Measurements from ENCODE around the gene POU3F1.
"Not testable (repeated sequence)": the region's sequence is repeated elsewhere in the genome, so short reads cannot be mapped to it uniquely, and the experiment has no call there.

Gene POU3F1

DNA sequence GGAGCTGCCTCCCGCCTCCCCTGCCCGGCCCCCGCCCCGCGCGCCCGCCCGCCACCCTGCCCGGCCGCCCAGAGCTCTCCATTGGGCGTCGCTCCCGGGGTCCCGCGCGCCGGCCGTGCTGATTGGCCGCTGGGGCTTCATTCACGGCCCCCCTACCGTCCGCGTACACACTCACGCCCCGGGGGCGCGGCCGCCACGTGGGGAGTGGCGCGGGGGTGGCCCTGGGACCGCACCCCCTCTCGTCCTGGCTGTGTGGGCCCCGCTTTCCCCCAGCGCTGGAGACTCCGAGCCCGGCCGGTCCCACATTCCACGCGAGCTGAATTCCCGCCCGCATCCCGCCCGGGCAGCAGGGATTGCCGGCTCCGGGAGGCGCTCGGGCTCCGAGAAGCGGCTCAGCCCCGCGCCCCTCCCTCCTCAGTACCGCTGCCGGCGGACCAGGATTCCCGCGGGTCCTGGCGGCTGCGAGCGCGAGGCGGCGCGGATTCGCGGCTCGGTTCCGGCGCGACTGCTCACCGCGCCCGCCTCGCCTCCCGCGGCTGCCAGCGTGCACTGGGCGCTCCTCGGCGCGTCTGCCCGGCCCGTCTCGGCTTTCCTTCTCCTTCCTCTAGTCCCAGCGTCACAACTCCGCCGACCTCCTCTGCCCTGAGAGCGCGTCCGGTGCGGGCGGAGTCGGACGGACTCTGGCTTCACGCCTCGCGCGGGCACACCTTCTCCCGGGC is 450 bp upstream of the POU3F1 start:
- peak; percentile 65 for DNase-seq

- DNase-seq: peak; percentile 32
Measured at GRCh38 chr1:38045401-38046332, 926 bp downstream of the POU3F1 start.

DNA sequence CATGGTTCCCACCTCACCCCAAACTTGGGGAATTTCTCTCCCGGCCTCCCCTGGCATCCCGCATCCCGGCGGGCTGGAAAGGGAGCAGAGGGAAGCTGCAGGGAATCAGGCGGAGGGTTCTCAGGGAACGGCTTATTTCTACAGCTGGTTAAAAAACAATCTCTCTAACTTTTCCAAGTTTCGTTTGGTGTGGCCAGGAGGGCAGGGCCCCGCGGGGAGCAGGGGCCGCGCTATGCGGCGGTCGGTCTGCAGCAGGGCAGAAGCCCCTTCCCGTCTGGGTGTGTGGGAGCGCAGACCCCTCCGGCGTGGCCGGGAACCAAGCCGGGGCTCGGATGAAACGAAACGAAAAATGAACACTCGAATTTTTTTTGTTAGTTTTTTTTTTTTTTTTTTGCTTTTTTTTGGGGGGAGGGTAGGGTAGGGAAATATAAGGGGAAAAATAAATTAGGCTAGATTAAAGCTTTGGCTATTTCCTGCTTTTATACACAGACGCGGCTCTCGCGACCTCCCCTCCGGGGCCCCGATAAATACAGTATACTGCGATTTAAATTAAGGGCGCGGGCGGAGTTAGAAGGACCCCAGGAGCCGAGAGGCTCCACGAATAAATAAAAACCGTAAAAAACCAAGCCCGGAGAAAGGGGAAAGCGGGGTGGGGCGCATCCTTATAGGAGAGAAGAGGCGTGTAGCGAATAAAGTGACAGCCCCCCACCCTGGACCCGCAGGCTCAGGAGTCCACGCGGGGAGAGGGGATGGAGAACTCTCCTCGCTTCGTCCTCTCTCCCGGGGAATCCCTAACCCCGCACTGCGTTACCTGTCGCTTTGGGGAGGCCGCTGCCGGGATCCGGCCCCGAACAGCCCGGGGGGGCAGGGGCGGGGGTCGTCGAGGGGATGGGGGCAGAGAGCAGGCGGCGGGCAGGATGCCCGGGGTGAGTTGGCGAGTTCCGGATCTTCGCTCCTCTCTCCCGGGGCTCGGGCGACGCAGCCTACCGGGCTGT is 2.1 kb downstream of the POU3F1 start:
- no peak for DNase-seq

DNA sequence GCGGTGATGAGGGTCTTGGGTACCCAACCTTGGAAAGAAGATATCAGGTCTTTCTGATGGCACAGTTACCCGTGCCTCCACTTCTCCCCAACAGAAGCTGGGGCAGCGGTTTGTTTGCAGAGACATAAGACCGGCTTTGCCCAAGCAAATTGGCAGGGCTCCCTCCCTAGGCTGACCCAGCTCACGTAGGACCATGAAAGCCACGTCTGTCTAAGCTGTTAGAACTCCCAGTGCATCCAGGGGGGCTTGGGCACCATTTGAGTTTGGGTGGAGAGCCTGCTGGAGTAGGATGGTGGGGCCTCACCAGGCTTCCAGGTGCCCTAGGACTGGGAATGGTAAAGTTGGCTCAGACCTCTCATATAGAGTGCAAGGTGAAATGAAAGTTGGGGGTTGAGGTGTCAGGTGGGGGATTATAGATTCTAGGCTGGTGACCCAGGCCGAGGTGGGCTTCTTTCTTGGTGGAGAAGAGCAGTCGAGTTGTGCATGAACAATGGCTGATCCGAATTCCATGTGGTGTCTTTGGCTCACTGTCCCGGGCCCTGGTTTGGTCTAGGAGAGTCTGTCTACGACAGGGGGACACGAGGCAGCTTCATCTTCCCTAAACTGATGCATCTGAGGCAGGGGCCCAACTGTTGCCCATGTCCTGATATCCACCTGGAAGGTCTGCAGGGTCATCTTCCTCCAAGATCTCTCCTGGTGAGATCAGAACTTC is 3.4 kb downstream of the POU3F1 start:
- DNase-seq: no peak

DNA sequence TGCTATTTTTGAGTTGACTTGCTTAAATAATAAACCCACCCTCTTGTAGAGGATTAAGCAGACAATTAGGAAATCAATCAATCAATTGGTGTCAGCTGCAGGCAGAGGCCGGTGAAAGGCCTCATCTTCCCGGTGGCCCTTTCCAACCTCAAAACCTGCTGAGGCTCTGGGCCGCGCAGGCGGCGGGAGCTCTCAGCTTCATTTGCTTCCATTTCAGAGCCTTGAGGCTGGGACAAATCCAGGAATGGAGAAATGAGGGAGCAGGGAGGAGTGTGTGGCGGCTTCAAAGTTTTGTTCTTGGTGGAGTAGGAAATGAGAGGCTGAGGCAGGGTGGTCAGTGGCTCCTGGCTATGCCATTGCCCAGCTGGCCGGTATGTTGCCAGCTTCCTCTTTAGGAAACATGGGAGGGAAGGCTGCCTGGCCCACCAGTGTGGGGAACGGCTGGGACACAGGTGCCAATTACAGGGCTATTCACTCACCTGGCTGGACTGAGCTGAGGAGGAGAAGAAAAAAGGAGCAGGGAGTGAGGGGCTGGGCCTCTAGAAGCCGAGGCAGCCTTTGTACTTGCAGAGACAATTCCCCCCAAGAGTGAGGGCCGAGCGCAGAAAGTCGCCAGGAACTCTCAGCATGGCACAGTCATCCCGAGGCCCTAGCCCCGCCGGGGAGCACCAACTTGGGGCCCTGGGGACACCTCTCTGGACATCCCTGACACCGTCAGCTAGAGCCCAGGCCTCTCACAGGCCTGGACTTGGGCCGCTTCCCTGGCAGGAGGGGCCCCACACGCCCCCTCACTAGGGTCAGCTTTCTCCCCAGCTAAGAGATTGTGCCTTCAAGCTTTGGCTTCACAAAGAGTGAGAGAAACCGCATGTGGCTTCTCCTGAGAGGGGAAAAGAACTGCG is 4.4 kb downstream of the POU3F1 start:
- DNase-seq: no peak

DNA sequence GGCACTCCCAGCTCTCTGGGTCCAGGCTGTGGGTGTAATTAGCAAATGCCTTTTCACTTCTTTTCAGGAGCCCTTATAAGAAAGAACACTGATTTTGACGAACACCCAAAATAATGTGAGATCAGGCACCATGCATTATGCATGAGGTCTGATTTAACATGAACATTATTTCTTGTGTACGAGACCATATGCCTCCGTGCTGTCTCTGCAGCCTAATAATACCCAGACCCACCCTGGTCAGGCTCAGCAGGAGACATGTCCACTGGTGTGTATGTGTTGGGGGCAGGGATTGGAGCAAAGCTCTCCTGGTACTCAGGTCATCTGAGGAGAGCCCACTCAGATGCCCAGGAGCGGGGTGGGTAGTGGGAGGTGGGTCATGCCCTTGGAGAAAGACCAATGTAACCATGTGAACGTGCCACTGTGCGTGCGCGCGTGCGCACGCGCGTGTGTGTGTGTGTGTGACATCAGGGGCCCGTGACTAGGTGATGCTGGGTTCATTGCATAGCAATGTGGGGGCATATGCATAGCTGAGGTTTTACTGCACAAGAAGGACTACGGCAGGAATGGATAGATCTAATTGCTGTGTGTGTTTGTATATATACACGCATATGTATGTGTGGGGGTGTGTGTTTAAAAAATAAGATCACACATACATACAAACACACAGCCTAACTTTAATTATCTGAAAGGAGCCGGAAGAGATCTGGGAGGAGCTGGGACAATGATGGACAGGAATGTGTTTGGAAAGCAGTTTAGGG is 7.1 kb downstream of the POU3F1 start:
- no peak for DNase-seq

DNA sequence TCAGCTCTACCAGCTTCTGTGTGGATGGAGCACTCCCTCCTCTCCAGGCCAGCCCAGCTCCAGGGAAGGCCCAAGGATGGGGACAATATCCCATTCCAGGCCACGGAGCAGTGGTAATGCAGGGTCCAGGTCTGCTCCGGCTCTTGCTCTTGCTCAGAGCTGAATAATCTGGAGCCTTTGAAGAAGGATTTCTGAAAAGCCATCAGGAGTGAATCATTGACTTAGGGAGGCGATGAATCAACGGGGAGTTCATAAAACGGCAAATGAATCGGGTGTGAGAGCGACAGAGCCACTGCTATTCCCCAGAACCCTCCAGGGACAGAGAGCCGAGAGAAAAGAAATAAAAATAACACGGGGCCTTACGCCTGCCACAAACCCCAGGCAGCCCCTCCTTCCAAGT is 7.7 kb downstream of the POU3F1 start:
- DNase-seq: no peak

GRCh38 chr1:38037221-38037939 is 9.2 kb downstream of the POU3F1 start:
- no peak for DNase-seq

DNA sequence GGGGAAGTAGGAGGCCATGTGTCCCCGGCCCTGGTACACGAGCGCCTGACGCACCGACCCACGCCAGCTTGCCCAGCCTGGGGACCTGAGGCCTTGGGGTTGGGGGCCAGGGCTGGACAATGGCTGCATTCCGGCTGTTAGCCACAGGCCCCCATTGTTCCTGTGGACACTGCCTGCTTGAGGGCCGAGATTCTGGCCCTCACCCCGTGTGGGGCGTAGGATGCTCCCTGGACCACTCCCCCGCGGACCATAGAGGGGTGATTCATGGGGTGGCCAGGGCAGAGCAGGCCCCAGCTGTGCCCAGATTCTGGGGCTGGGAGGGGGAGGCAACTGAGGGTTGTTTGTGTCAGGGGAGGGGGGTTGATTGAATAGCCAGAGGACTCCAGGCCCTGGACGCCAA is 11.7 kb downstream of the POU3F1 start:
- no peak for DNase-seq

DNA sequence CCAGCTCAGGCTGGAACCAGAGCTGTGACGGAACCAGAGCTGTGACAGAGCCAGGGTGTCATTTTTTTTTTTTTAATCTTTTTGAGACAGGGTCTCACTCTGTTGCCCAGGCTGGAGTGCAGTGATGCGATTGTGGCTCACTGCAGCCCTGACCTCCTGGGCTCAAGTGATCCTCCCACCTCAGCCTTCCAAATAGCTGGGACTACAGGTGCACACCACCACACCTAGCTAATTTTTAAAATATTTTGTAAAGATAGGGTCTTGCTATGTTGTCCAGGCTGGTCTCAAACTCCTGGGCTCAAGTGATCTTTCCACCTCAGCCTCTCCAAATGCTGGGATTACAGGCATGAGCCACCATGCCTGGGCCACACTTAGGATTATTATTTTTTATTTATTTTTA is 13.6 kb downstream of the POU3F1 start:
- DNase-seq: not testable (repeated sequence)

GRCh38 chr1:38031513-38031866 is 15.1 kb downstream of the POU3F1 start:
- no peak for DNase-seq

DNA sequence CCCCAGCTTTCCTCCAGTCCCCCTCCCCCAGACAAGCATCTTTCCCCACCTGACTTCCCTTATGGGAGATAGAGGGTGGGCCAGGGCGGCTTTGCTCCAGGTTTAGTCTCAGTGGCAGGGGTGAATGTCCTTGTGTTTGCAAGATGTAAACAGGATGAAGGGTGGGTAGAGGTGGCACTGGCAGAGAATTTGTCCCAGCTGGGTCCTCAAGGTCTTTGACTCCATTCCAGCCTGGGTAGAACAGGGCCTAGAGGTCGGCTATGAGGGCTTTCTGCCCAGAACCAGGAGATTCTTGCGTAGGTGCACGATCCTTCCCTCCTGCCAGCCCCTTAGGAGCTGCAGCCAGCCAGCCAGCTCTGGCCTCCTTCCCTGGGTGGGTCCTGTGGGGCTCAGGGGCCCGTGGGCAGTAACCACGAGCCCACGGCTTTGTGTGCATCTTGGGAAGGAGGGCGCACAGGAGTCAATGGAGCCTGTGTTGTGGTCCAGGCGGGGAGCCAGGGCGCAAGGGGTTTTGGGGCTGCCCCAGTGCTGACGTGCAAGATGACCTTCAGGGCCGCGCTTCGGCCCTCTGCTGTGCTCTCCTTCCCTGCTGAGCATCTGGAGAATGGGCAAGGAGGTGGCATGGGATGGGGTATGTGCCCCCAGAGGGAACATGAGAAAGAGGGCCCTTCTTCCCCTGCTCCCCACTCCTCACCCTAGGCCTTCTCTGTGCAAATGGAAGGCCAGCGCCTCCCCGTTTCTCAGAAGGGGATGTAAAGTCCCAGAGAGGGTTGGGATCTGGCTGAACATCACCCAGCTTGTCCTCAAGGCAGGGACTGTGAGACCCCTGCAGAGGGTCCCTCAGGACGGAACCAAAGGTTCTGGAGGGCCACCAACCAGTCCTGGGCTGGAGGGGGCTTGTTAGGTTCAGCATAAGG is 15.7 kb downstream of the POU3F1 start:
- no peak for DNase-seq

- DNase-seq: peak; percentile 24
Measured at GRCh38 chr1:38029685-38030511, 16.7 kb downstream of the POU3F1 start.

DNA sequence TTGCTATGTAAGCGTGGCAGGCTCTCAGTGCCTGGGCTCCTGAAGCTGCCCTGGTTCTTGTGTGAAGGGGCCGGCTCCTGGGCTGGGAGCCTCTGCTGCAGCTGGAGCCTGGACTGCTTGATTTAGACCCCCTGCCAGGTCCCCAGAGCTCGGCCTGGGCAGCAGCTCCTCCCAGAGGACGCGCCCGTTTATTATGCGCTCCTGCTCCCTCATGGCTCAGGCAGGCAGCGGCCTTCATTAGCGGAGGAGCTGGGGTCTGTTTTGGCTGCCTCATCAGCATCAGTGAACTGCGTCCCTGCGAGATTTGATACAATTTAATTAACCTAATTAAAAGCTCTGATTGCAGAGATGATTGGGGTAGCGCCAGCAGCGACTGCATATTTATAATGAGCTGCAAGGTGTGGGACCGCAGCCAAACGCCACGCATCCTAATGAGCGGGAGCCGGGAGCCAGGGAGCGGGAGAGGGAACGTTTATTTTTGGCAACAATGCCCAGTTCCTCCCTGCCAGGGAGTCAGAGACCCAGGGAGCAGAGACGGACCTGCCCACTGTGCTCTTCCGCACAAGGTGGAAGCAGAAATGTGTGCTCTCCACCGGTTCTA is 17.4 kb downstream of the POU3F1 start:
- peak; percentile 80 for DNase-seq

DNA sequence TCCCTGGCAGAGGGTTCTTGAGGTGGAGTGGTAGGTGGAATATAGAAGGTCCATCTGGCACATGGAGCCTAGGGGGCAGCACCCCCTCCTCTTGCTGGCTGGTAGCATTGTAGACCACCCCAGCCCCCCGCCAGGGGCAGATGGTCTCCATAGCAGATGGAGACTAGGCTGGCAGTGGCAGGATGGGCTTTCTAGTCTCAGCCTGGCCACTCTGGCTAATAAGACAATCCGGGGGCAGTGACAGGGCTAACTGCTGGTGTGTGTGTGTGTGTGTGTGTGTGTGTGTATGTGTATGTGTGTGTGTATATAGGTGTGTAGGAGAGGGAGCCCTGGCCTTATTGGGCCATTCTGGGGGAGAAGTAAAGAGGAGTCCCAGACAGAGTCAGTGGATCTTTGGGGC is 17.9 kb downstream of the POU3F1 start:
- DNase-seq: no peak

DNA sequence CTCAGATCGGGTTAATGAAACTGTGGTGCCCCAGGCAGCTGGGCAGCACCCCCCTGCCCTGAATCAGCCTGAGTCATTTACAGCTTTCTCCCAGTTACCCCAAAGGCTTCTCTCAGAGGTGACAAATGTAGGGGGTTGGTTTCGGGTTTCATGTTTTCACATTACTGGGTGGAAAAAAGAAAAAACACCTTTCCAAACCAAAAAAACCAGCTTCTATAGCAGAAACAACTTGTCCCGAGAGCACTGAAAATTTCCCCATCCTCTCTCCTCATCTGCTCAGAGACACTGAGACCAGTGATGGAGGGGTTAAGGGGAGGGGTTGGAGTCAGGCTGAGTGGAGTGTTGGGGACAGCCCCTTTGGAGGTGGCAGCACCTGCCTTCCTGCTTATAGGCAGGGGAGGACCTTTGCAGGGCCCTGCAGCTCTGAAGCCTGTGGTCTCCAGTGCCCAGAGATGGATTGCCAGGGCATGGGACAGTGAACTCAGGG is 18.4 kb downstream of the POU3F1 start:
- DNase-seq: no peak

Measured in NCI-H1105 (cell line).